ENCODE measurements around the gene SNCAIP.

DNA sequence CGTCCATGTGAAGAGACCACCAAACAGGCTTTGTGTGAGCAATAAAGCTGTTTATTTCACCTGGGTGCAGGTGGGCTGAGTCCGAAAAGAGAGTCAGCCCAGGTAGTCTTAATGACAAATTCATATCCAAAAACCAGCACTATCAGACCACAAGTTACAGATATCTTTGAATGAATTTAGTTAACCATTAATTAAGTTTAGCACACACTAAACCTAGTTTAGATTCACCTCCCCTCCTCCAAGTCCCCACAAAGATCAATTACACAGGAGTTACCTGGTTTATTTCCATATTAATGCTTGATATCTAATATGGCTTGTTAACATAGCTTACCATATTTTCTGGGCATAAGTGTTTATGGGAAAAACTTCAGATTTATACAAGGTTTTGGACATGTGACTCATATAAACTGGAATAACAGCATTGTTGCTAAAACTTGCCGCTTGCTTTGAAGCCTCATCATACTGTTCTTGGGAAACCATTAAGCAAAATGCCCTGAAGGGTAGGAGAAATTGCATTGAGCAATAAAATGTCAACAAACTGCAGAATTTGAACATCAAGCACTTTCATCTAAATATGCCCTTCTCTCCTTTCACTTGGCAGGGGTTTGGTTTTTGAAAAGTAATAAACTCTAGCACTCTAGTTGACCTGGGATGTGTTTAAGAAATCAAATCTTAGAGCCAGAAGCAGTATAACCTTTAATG, 166.9 kb downstream of the SNCAIP start:
- TF ChIP-seq CTCF (IDR thresholded peaks at IDR 0.05): no peak
- no peak for TF ChIP-seq EP300 (IDR thresholded peaks at IDR 0.05; ENCODE audit: low read depth)

Measured in transverse colon (tissue), 3 donors.